HUES64 (cell line): ENCODE measurements around the gene FGF4.

Experiments
- H3K27ac ChIP-seq: 2 replicates; pipeline ENCODE4 v1.7.0; 2013; ENCODE audit warnings: low read depth, low read length, inconsistent platforms
- H3K27me3 ChIP-seq: 2 replicates; pipeline ENCODE4 v1.6.1; 2013; ENCODE audit warnings: mild to moderate bottlenecking, low read length; ENCODE audit not compliant: insufficient read depth
- H3K36me3 ChIP-seq: 2 replicates; pipeline ENCODE4 v1.6.1; 2013; ENCODE audit warnings: mild to moderate bottlenecking, low read length; ENCODE audit not compliant: insufficient read depth
- H3K4me1 ChIP-seq: 2 replicates; pipeline ENCODE4 v1.6.1; 2013; ENCODE audit warnings: mild to moderate bottlenecking, low read length, moderate library complexity; ENCODE audit not compliant: insufficient read depth
- H3K4me3 ChIP-seq: 2 replicates; pipeline ENCODE4 v1.5.1; 2013; ENCODE audit warnings: mild to moderate bottlenecking, low read length, moderate library complexity
- H3K9ac ChIP-seq: 2 replicates; pipeline ENCODE4 v1.6.1; 2013; ENCODE audit warnings: mild to moderate bottlenecking, low read depth, low read length
- H3K9me3 ChIP-seq: 2 replicates; pipeline ENCODE4 v1.6.1; 2013; ENCODE audit warnings: low read depth, low read length; ENCODE audit not compliant: insufficient read depth
- WGBS: fragments of 150-250, 120-280 bp; methylation state at CpG from one replicate; pipeline ENCODE4 v1.1.7; 2013; ENCODE audit warnings: missing lambda C conversion rate; 5-methylcytosine and 5-hydroxymethylcytosine counted together

The FGF4 gene

GRCh38 chr11:69796063-69796462 is 20.9 kb upstream of the FGF4 start:
- no peaks in the 10 kb centered on the region for H3K9me3 ChIP-seq
- no peak overlapping the region for H3K4me3 ChIP-seq
- no peak overlapping the region for H3K9ac ChIP-seq
- no peaks in the 10 kb centered on the region for H3K36me3 ChIP-seq
- H3K4me1 ChIP-seq, result no peaks in the 10 kb centered on the region
- 90% methylated on average over 9 of the region's 9 CpGs for WGBS
- no peaks in the 10 kb centered on the region for H3K27me3 ChIP-seq
- H3K27ac ChIP-seq, result no peak overlapping the region

DNA sequence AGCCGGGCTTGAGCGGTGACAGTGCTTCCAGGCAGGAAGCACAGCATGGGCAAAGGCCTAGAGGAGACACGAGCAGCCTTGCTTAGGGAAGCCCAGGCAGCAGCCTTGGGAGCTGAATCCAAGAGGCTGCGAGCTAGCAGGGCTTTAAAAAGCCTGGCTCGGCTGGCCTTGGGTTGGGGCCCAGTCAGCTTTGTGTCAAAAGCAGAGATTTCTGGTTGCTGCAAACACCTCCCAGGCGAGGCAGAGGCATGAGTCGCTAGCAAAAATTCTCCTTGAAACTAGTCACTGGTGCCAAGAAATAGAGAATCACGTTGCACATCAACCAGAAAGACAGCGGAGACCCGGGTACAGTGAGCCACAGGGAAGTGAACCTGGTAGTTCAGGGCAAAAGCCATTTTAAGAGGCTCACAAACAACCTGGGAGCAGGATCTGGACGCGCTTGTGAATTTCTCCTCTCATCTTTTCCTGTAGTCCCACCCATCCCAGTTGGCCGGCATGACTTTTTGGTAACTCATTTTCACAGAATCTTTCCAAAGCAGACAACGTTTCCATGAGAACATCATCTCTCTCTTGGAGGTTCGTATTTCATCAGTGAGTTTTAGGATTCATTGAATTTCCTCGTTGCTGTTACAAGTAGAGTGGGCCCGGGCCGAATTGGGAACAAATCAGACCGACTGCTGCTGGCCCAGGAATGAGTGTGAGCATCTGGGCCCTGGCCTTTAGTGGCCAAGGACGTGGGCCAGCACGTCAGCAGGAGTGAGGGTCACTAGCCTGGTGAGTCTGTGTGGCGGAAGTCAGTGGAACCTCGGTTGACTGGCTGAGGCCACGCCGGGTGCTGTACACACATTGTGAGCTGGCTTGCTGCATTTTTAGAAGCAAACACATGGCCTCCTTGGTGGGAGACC is 16.4 kb upstream of the FGF4 start:
- Histone ChIP-seq H3K27ac (no peak overlapping the region), H3K27me3 (no peaks in the 10 kb centered on the region), H3K9me3 (no peaks in the 10 kb centered on the region), H3K4me1 (no peaks in the 10 kb centered on the region; the same call in 1 of the 2 replicates), H3K36me3 (no peaks in the 10 kb centered on the region), H3K4me3 (no peak overlapping the region), H3K9ac (no peak overlapping the region; the same call in 1 of the 2 replicates)
- 89% methylated on average over 25 of the region's 25 CpGs for WGBS

GRCh38 chr11:69788956-69789355 is 13.8 kb upstream of the FGF4 start:
- H3K4me3 ChIP-seq, result no peak overlapping the region
- H3K27ac ChIP-seq, result no peak overlapping the region
- H3K4me1 ChIP-seq, result no peaks in the 10 kb centered on the region; the same call in 1 of the 2 replicates
- 89% methylated on average over 11 of the region's 11 CpGs for WGBS
- no peaks in the 10 kb centered on the region for H3K36me3 ChIP-seq
- H3K27me3 ChIP-seq, result no peaks in the 10 kb centered on the region
- no peak overlapping the region for H3K9ac ChIP-seq
- no peaks in the 10 kb centered on the region for H3K9me3 ChIP-seq

DNA sequence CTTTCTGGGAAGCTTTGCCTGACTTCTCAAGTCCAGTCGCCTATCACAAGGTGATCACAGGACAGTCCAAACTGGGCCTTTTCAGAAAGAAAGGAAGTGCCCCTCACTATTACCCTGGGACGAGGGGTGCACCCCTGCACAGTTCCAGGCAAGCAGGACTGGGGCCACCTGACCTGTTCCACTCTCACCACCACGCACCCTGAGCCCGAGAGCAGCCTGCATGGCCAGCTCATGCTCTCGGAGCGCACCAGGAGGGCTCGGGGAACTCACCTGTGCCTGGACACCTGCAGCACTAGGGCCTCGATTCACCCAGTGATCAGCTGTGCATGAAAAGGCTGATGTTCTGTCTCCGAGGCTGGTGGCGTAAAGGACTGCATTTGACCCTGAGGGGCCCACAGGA is 12.8 kb upstream of the FGF4 start:
- Histone ChIP-seq H3K9me3 (no peaks in the 10 kb centered on the region), H3K4me3 (no peak overlapping the region), H3K4me1 (no peaks in the 10 kb centered on the region; the same call in 1 of the 2 replicates), H3K36me3 (no peaks in the 10 kb centered on the region), H3K27me3 (no peaks in the 10 kb centered on the region), H3K9ac (no peak overlapping the region), H3K27ac (no peak overlapping the region)
- WGBS, result 91% methylated on average over 10 of the region's 10 CpGs

- Histone ChIP-seq H3K4me3 (no peak overlapping the region), H3K9me3 (no peaks in the 10 kb centered on the region), H3K36me3 (no peaks in the 10 kb centered on the region), H3K9ac (no peak overlapping the region), H3K27ac (no peak overlapping the region), H3K27me3 (no peaks in the 10 kb centered on the region), H3K4me1 (no peaks in the 10 kb centered on the region; the same call in 1 of the 2 replicates)
- 29% methylated on average over 3 of the region's 4 CpGs for WGBS
Measured at GRCh38 chr11:69787457-69787856, 12.3 kb upstream of the FGF4 start.

DNA sequence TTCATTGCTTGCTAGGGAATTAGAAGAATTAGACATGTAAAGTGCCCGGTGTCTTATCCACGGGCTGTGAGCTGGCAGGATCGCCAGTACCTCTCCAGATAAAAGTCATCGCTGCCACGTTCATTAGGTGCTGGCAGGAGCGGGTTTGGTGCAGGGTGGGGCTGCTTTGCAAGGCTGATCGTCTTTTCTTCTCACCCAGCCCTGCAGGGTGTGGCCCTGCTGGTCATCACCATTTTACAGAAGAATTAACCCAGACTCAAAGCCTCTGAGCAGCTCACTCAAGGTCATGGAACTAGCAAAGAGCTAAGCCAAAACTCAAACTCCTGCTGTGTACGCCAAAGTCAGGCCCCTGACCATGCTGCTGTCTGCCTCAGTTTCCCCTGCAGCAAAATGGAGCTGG is 6.1 kb upstream of the FGF4 start:
- Histone ChIP-seq H3K9me3 (no peaks in the 10 kb centered on the region), H3K4me3 (no peak overlapping the region), H3K9ac (no peak overlapping the region), H3K36me3 (no peaks in the 10 kb centered on the region), H3K27ac (no peak overlapping the region), H3K4me1 (no peaks in the 10 kb centered on the region; the same call in 1 of the 2 replicates), H3K27me3 (peaks cover 18% of the 10 kb centered on the region)
- 83% methylated on average over 8 of the region's 8 CpGs for WGBS

GRCh38 chr11:69778373-69778772 is 3.2 kb upstream of the FGF4 start:
- WGBS, result 95% methylated on average over 8 of the region's 8 CpGs
- peaks cover 47% of the 10 kb centered on the region for H3K27me3 ChIP-seq
- no peaks in the 10 kb centered on the region for H3K9me3 ChIP-seq
- peaks cover 7% of the 10 kb centered on the region for H3K4me1 ChIP-seq
- H3K4me3 ChIP-seq, result no peak overlapping the region
- no peak overlapping the region for H3K9ac ChIP-seq
- H3K27ac ChIP-seq, result no peak overlapping the region
- no peaks in the 10 kb centered on the region for H3K36me3 ChIP-seq

DNA sequence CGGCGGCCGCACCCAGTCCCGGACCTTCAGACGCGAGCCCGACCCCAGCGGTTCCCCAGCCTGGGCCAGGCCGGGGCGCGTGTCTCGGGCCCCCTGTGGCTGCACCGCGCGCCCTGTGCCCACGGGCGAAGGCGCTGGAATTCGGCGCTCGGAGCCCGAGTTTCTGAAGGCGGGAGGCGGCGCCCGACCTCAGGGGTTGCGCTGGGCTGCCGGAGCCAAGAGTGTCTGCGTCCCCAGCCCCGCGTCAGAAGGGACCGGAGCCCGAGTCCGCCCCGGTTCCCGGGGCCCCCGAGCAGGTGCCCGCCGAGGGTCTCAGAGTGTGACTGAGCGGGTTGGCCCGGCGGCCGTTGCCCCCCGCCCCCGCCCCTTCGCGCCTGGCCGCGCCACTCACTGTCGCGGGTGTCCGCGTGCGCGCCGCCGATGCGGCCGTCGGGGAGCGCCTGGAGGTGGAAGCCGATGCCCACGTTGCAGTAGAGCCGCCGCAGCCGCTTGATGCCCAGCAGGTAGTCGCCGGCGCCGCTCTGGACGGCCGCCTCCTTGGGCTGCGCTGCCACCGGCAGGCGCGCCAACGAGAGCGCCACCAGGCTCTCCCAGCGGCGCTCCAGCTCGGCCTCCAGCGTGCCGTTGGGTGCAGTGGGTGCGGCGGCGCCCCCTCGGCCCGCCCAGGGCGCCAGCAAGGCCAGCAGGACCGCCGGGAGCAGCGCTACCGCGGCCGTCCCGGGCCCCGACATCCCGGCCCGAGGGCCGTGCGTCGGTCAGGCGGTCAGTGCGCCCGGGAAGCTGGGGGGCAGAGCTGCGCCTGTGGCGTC is 583 bp downstream of the FGF4 start:
- Histone ChIP-seq H3K27ac (no peak overlapping the region), H3K9me3 (no peaks in the 10 kb centered on the region), H3K36me3 (no peaks in the 10 kb centered on the region), H3K4me3 (peak overlapping the region; percentile 48), H3K4me1 (peaks cover 36% of the 10 kb centered on the region), H3K9ac (peak overlapping the region; percentile 39; the same call in 1 of the 2 replicates), H3K27me3 (peaks cover 65% of the 10 kb centered on the region)
- WGBS, result 1% methylated on average over 107 of the region's 107 CpGs

- no peak overlapping the region; the same call in 1 of the 2 replicates for H3K9ac ChIP-seq
- no peak overlapping the region for H3K27ac ChIP-seq
- 22% methylated on average over 30 of the region's 30 CpGs for WGBS
- H3K9me3 ChIP-seq, result no peaks in the 10 kb centered on the region
- H3K4me1 ChIP-seq, result peaks cover 36% of the 10 kb centered on the region
- H3K4me3 ChIP-seq, result peak overlapping the region; percentile 48
- peaks cover 65% of the 10 kb centered on the region for H3K27me3 ChIP-seq
- H3K36me3 ChIP-seq, result no peaks in the 10 kb centered on the region
Measured at GRCh38 chr11:69773626-69774353, 1.4 kb downstream of the FGF4 start.

DNA sequence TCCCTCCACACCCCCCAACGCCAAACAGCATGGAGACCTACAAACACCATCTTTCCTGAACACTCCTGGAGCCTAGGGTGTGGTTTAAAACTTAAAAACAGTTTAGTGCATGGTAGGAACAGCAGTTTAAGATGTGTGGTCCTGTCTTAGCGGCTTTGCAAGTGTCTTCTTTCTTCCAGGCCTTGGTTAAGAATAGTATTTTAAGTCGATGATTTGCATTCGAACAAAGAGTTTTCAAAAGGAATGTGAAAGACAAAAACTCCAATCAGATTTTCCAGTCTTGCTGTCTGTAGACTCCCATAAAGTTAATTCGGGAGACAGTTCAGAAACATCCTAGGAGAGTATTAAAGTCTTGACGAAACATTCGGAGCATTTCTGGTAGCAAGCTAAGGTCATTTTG is 3.7 kb downstream of the FGF4 start:
- peaks cover 36% of the 10 kb centered on the region for H3K4me1 ChIP-seq
- peak overlapping the region; percentile 24; the same call in 1 of the 2 replicates for H3K4me3 ChIP-seq
- 21% methylated on average over 5 of the region's 7 CpGs for WGBS
- H3K36me3 ChIP-seq, result no peaks in the 10 kb centered on the region
- peaks cover 51% of the 10 kb centered on the region for H3K27me3 ChIP-seq
- no peaks in the 10 kb centered on the region for H3K9me3 ChIP-seq
- H3K9ac ChIP-seq, result no peak overlapping the region
- H3K27ac ChIP-seq, result peak overlapping the region; percentile 69; the same call in 1 of the 2 replicates
